Measurements from ENCODE around the gene CDC20.

Gene CDC20

DNA sequence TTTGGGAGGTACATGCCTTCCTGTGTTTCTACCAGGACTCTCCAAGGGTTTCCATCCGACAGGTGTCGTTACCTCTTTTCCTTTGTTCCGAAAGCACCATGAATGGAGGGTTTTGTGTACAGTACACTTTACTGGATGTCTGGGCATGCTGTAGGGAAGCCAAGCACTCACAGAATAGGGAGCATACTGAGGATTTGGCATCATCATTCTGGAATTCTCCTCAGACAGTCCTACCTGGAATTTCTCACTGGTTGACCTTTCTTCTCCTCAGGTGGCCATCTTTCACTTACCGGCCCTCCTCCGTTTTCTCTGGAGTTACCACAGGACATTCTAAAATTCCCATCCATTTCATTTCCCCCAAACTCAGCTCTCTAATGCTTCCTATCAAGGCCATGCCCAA lies 27.1 kb upstream of the CDC20 start:
- Histone ChIP-seq H3K9me3 (ENCODE audit: insufficient read depth, low read depth, low read length) (peaks cover 15% of the 10 kb centered on the region; the same call in 1 of the 2 replicates), H3K4me1 (ENCODE audit: insufficient read depth, low read length) (peaks cover 4% of the 10 kb centered on the region; the same call in 1 of the 2 replicates), H3K9ac (ENCODE audit: low read depth, low read length) (no peak overlapping the region), H3K27me3 (ENCODE audit: insufficient read depth, low read length) (no peaks in the 10 kb centered on the region), H3K27ac (ENCODE audit: low read depth, low read length) (no peak overlapping the region), H3K36me3 (ENCODE audit: insufficient read depth, low read length) (no peaks in the 10 kb centered on the region), H3K4me3 (ENCODE audit: low read length) (no peak overlapping the region)
- WGBS, result 92% methylated on average over 5 of the region's 5 CpGs

DNA sequence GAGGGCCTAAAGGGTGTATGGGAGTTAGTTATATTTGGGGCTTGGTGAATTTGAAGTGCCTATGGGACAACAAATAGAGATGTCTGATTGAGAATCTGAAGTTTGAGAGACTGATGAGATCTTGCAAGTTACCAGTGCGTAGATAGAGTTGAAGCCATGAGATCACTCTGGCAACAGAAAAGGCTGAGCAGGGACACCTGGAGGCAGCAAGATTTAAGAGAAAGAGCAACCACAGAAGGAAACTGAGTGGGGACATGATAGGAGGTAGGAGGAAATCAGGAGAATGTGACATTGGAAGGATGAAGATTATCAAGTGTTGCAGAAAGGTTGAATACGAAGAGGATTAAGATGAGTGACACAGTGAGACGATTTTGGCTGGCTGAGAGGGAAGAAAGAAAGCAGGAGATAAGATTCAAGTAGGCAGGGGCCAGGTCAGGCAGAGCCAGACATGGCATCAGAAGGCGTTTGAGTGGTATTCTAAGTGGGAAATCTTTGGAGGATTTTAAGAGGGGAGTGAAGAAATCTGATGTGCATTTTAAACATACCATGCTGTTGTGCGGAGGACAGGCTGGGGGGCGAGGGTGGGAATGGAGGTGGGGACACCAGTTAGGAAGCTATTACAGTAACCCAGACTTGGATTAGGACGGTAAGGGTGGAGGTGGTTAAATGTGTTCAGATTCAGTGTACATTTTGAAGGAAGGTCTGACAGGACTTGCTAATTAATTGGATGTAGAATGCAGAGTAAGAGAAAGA lies 24.2 kb upstream of the CDC20 start:
- Histone ChIP-seq H3K9me3 (ENCODE audit: insufficient read depth, low read depth, low read length) (no peaks in the 10 kb centered on the region), H3K4me1 (ENCODE audit: insufficient read depth, low read length) (peaks cover 4% of the 10 kb centered on the region; the same call in 1 of the 2 replicates), H3K36me3 (ENCODE audit: insufficient read depth, low read length) (no peaks in the 10 kb centered on the region), H3K9ac (ENCODE audit: low read depth, low read length) (no peak overlapping the region), H3K4me3 (ENCODE audit: low read length) (no peak overlapping the region), H3K27ac (ENCODE audit: low read depth, low read length) (no peak overlapping the region), H3K27me3 (ENCODE audit: insufficient read depth, low read length) (no peaks in the 10 kb centered on the region)
- WGBS, result 86% methylated on average over 7 of the region's 7 CpGs

DNA sequence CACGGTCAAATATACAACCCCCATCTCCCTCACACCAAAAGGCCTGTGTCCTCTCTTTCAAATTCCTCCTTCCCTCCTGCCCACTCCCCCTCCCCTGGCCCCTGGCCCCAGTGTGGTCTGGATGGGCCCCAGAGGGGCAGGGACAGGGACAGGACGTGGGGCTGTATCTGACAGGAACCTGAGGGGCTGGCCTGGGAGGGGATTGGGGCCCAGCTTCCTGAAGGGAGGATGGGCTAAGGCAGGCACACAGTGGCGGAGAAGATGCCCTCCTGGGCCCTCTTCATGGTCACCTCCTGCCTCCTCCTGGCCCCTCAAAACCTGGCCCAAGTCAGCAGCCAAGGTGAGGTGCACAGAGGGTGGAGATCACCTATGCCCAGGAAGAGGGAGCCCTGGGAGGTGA lies 21.2 kb upstream of the CDC20 start, which contains the start of gene MPL:
MPL (plus strand) TSS at position 231 of the 400 bp plus-strand sequence; CDS start at position 262, 31 bp downstream.
- Histone ChIP-seq H3K27ac (ENCODE audit: low read depth, low read length) (no peak within 1 kb of the TSS), H3K4me3 (ENCODE audit: low read length) (no peak within 1 kb of the TSS), H3K36me3 (ENCODE audit: insufficient read depth, low read length) (no peaks in the 10 kb centered on the region), H3K9ac (ENCODE audit: low read depth, low read length) (no peak within 1 kb of the TSS), H3K9me3 (ENCODE audit: insufficient read depth, low read depth, low read length) (no peaks in the 10 kb centered on the region), H3K27me3 (ENCODE audit: insufficient read depth, low read length) (no peaks in the 10 kb centered on the region), H3K4me1 (ENCODE audit: insufficient read depth, low read length) (no peaks in the 10 kb centered on the region)
- 73% methylated on average over 3 of the region's 3 CpGs for WGBS

DNA sequence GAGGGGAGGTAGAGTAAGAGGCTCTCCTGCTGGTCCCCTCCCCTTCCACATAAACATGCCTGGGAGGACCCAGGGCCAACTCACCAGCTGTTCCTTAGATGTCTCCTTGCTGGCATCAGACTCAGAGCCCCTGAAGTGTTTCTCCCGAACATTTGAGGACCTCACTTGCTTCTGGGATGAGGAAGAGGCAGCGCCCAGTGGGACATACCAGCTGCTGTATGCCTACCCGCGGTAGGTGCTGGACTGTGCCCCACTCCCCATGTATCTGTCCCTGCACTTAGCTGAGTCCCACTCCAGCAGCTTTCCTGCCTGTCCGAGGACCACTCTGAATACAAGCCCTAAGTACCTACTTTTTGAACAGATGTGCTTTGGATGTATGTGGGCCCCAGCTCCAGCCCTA lies 20.8 kb upstream of the CDC20 start:
- no peak overlapping the region for H3K4me3 ChIP-seq (ENCODE audit: low read length)
- no peaks in the 10 kb centered on the region for H3K27me3 ChIP-seq (ENCODE audit: insufficient read depth, low read length)
- no peaks in the 10 kb centered on the region for H3K4me1 ChIP-seq (ENCODE audit: insufficient read depth, low read length)
- H3K9me3 ChIP-seq (ENCODE audit: insufficient read depth, low read depth, low read length), result no peaks in the 10 kb centered on the region
- no peak overlapping the region for H3K9ac ChIP-seq (ENCODE audit: low read depth, low read length)
- H3K36me3 ChIP-seq (ENCODE audit: insufficient read depth, low read length), result no peaks in the 10 kb centered on the region
- 93% methylated on average over 5 of the region's 5 CpGs for WGBS
- no peak overlapping the region for H3K27ac ChIP-seq (ENCODE audit: low read depth, low read length)

DNA sequence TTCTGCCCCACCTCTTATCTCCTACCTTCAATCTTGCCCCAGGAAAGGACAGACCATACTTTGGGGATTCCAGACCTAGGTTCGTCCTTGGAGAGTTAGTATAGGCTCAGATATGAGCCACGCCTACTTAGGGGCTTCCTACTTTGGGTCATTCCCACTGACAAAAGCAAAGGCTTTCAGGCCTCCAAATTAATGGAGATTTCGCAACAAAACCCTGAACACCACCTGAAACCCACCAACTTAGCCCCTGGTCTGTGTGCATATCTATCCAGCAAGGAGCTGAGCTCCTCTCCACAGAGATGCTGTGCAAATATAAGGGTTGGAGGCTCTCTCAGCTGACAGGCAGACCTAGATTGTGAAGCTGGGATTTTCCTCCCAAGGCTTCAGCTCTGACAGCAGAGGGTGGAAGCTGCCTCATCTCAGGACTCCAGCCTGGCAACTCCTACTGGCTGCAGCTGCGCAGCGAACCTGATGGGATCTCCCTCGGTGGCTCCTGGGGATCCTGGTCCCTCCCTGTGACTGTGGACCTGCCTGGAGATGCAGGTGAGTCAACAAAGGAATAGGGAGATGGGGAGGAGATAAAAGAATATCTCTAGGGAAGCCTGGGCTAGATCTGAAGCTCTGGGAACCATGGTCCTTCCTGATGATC lies 19.1 kb upstream of the CDC20 start:
- Histone ChIP-seq H3K9ac (ENCODE audit: low read depth, low read length) (no peak overlapping the region), H3K27ac (ENCODE audit: low read depth, low read length) (no peak overlapping the region), H3K4me1 (ENCODE audit: insufficient read depth, low read length) (no peaks in the 10 kb centered on the region), H3K27me3 (ENCODE audit: insufficient read depth, low read length) (no peaks in the 10 kb centered on the region), H3K9me3 (ENCODE audit: insufficient read depth, low read depth, low read length) (no peaks in the 10 kb centered on the region), H3K4me3 (ENCODE audit: low read length) (no peak overlapping the region), H3K36me3 (ENCODE audit: insufficient read depth, low read length) (no peaks in the 10 kb centered on the region)
- WGBS, result 90% methylated on average over 6 of the region's 6 CpGs

DNA sequence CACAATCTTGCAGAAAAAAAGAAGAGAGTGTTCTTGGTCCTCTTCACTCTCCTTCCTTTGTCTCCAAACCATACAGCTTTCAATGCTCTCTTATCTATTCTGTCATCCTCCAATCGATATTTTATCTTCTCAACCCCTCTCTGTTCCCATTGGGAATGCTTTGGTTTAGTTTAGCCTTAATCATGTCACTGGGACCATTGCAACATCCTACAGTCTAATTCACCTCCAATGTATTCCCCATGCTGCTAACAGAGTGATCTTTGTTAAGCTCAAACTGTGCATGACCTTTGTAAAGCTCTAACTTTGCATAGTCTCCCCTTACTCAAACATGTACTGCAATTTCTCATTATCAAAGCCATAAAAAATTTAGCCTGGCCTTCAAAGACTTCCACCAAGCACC lies 18.2 kb upstream of the CDC20 start:
- Histone ChIP-seq H3K4me3 (ENCODE audit: low read length) (no peak overlapping the region), H3K4me1 (ENCODE audit: insufficient read depth, low read length) (no peaks in the 10 kb centered on the region; the same call in 1 of the 2 replicates), H3K9me3 (ENCODE audit: insufficient read depth, low read depth, low read length) (no peaks in the 10 kb centered on the region), H3K9ac (ENCODE audit: low read depth, low read length) (no peak overlapping the region), H3K27me3 (ENCODE audit: insufficient read depth, low read length) (no peaks in the 10 kb centered on the region), H3K27ac (ENCODE audit: low read depth, low read length) (no peak overlapping the region), H3K36me3 (ENCODE audit: insufficient read depth, low read length) (no peaks in the 10 kb centered on the region)
- 91% methylated on average over 1 of the region's 1 CpG for WGBS

DNA sequence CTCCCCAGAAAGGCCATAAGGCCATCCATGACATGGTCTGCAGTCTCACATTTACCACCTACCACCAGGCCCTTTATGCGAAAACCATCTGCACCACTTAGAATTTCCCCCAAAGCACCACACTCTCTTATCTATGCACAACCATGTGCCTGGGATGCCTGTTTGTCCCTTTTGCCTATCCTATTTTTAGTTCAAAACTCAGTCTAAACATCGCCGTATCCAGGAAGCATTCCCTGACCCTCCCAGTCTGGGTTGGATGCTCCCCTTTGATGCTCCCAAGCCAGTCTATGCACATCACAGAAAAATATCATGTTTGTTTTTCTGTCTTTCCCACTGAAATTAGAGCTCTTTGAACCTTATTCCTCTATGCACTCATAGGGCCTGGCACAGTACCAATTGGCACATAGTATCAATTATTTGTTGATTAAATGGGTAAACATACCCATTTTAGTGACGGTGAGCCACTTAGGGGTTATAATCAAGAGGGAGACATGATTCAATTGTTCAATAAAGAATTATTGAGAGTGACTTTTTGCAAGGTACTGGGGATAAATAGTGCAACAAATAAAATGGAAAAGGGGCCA lies 14.4 kb upstream of the CDC20 start:
- H3K27me3 ChIP-seq (ENCODE audit: insufficient read depth, low read length), result peaks cover 13% of the 10 kb centered on the region; the same call in 1 of the 2 replicates
- no peak overlapping the region for H3K27ac ChIP-seq (ENCODE audit: low read depth, low read length)
- H3K9me3 ChIP-seq (ENCODE audit: insufficient read depth, low read depth, low read length), result no peaks in the 10 kb centered on the region
- H3K9ac ChIP-seq (ENCODE audit: low read depth, low read length), result no peak overlapping the region
- peaks cover 8% of the 10 kb centered on the region; the same call in 1 of the 2 replicates for H3K4me1 ChIP-seq (ENCODE audit: insufficient read depth, low read length)
- 95% methylated on average over 4 of the region's 4 CpGs for WGBS
- H3K4me3 ChIP-seq (ENCODE audit: low read length), result no peak overlapping the region
- no peaks in the 10 kb centered on the region for H3K36me3 ChIP-seq (ENCODE audit: insufficient read depth, low read length)

DNA sequence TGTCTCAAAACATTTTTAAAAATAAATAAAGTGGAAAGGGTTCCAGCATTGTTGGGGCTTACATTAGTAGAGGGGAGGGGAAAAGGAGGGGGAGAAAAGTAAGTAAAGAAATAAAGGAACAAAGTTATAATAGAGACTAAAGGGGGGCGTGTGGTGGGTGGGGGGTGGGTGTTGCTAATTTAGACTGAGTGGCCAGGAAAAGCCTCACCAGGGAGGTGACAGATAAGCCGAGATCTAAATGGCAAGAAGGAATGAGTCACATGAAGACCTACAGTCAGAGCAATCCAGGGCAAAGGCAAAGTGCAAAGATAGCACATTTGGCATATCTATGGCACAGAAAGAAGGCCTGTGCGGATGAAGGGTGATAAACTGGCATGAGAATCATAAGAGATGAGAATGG lies 13.7 kb upstream of the CDC20 start:
- WGBS, result 73% methylated on average over 3 of the region's 3 CpGs
- H3K9ac ChIP-seq (ENCODE audit: low read depth, low read length), result no peak overlapping the region
- H3K27ac ChIP-seq (ENCODE audit: low read depth, low read length), result no peak overlapping the region
- H3K27me3 ChIP-seq (ENCODE audit: insufficient read depth, low read length), result peaks cover 13% of the 10 kb centered on the region; the same call in 1 of the 2 replicates
- peaks cover 14% of the 10 kb centered on the region for H3K4me1 ChIP-seq (ENCODE audit: insufficient read depth, low read length)
- H3K4me3 ChIP-seq (ENCODE audit: low read length), result no peak overlapping the region
- H3K9me3 ChIP-seq (ENCODE audit: insufficient read depth, low read depth, low read length), result no peaks in the 10 kb centered on the region
- H3K36me3 ChIP-seq (ENCODE audit: insufficient read depth, low read length), result no peaks in the 10 kb centered on the region

DNA sequence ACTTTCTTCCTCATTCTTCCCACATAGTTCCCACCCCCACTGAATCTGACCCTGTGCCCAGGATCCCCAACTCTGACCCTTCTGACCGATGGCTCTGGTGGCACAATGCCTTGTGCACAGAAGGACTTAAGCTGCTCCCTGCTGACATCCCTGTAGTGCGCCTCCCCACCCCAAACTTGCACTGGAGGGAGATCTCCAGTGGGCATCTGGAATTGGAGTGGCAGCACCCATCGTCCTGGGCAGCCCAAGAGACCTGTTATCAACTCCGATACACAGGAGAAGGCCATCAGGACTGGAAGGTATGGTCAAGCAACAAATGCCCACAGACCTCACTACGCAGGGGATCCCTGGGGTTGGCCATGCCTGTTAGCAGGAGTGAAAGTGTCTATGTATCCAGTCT lies 12.1 kb upstream of the CDC20 start:
- no peaks in the 10 kb centered on the region for H3K36me3 ChIP-seq (ENCODE audit: insufficient read depth, low read length)
- WGBS, result 88% methylated on average over 5 of the region's 5 CpGs
- H3K9me3 ChIP-seq (ENCODE audit: insufficient read depth, low read depth, low read length), result no peaks in the 10 kb centered on the region
- H3K27me3 ChIP-seq (ENCODE audit: insufficient read depth, low read length), result peaks cover 13% of the 10 kb centered on the region; the same call in 1 of the 2 replicates
- peaks cover 17% of the 10 kb centered on the region for H3K4me1 ChIP-seq (ENCODE audit: insufficient read depth, low read length)
- H3K9ac ChIP-seq (ENCODE audit: low read depth, low read length), result no peak overlapping the region
- H3K4me3 ChIP-seq (ENCODE audit: low read length), result no peak overlapping the region
- H3K27ac ChIP-seq (ENCODE audit: low read depth, low read length), result no peak overlapping the region

DNA sequence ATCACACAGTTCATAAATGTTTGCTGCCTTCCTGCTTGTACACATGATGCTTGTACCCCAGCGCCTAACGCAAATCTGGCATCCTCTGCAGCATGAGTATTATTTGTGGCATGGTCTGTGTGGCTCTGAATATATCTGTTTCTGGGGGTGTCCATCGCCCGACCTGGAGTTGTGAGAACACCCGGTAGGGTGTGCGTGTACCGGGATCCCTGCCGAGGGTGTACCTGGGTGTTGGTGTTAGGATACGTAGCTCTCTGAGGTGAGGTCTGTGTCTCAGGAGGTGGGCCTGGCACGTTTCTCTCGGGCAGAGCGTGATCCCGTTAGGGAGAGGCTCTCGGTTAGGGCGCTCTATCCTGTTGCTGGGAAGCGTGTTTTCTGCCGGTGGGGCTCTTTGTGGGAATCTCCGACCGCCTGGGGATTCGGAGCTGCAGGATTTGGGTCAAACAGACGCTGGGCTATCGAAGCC lies 10.4 kb upstream of the CDC20 start:
- WGBS, result 24% methylated on average over 22 of the region's 22 CpGs
- Histone ChIP-seq H3K4me3 (ENCODE audit: low read length) (peak overlapping the region; percentile 61), H3K4me1 (ENCODE audit: insufficient read depth, low read length) (peaks cover 17% of the 10 kb centered on the region), H3K36me3 (ENCODE audit: insufficient read depth, low read length) (no peaks in the 10 kb centered on the region), H3K27me3 (ENCODE audit: insufficient read depth, low read length) (peaks cover 13% of the 10 kb centered on the region; the same call in 1 of the 2 replicates), H3K27ac (ENCODE audit: low read depth, low read length) (peak overlapping the region; percentile 82), H3K9ac (ENCODE audit: low read depth, low read length) (peak overlapping the region; percentile 78), H3K9me3 (ENCODE audit: insufficient read depth, low read depth, low read length) (no peaks in the 10 kb centered on the region)
